HG02763 (cell line): ENCODE data around the gene SPEG.

ENCODE experiments used
- ATAC-seq: cut with Tn5 transposase; IDR thresholded peaks from one replicate; pipeline ENCODE4 v1.9.1; 2021; ENCODE audit warnings: mild to moderate bottlenecking, moderate library complexity; ENCODE audit not compliant: unreplicated experiment

The SPEG gene

DNA sequence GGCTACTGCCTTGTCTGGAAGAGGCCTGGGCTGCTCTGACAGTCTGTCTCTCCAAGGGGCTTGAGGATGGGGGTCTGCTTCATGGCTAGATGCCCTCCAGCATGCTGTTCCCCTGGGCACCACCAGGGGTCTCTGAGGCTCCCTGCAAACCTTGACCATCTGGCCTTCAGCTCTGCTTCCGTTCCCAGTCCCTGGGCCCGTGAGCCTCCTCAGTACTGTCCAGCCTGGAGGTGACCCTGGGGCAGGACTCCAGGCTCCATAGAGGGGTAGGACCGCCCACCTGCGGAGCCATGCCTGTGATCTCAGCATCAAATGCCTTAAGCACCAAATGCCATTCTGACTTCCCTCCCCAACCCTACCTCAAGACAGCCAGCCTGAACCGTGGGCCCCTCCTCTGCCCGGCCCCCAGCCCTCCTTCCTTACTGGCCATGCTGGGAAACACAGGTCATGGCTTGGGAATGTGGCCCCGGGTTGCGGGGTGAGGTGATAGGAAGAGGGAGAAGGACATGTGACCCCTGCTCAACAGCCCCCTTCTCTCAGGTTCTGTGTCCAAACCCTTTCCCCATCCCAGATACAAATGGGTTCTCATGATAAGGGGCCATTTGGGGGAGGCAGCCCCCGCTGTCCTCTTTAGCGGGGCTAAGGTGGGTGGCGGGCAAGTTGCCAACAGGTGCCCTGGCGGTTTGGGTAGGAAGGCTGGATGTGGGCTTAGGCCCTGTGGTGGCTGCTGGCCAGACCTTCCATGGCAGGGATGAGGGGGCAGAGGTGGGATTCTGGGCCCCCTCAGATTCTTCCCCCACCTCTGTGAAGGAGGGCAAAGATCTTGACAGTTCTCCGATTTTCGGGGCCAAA, 25.0 kb downstream of the SPEG start:
- peak; percentile 70 for ATAC-seq

DNA sequence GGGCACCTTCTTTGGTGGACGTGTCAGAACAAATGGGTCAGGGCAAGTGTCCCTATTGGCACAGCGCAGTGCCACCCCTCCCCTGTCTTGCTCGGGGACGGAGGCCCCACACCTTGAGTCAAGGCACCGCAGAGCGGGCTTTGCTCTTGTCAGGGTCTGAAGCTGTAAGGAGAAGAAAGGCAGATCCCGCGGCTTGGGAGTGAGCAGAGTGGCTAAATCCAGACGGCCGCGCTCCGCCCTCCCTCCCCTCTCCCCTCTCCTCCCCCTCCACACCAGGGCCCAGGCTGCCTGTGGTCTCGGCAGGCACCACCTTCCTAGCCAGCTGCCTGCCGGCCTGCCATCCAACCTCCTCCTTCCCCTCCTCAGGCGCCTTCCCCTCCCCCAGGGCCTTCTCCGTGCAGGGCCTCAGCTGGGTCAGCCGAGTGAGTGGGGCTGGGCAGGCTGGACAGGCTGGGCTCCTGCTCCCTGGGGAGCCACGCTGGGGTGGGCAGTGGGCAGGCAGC, 25.8 kb downstream of the SPEG start:
- no peak for ATAC-seq

DNA sequence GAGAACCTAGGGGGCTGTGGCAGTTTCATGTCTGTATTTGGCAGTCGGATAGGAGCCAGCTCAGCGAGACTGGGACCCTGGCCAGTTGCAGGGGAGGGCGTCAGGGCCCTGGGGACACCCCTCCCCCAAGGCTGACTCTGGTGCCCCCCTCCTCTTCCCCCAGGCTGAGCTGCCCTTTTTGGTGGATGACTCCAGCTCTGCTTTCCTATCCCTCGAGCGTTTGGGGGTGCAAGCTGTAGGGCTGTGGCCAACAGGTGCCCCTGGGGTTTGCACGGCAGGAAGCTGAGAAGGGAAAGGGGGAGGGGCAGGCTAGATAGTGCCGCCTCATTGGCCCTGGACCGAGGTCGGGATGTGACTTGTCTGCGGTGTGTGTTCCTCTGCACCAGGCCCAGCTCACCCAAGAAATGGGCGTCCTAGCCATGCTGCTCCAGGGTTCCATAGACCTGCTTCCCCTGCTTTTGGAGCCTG, 26.4 kb downstream of the SPEG start:
- no peak for ATAC-seq

DNA sequence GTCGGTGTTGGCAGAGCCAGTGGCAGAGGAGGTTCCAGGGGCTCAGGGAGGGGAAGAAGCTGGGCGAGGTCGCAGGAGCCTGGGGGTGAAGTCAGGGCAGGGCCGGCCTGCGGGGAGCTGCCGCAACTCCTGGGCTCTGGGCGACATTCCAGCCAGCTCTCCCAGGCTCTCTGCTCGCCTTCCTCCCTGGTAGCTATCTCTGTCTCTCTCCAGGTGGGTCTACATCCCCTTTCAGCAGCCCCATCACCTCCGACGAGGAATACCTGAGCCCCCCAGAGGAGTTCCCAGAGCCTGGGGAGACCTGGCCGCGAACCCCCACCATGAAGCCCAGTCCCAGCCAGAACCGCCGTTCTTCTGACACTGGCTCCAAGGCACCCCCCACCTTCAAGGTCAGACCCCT, 27.0 kb downstream of the SPEG start:
- ATAC-seq: no peak

DNA sequence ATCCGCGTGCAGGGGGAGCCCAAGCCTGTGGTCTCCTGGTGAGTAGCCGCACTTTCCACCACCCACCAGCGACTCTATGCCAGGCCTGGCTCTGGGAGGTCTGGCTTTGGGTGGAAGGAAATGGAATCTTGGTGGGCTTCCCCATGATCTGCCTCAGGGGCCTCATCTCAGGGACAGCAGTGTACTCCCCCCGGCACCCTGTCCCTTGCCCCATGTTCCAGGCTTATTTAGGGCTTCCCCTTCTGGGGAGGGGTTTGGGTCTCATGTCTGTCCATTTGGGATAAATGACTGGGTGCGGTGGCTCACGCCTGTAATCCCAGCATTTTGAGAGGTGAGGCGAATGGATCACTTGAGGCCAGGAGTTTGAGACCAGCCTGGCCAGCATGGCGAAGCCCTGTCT, 27.7 kb downstream of the SPEG start:
- ATAC-seq: no peak

DNA sequence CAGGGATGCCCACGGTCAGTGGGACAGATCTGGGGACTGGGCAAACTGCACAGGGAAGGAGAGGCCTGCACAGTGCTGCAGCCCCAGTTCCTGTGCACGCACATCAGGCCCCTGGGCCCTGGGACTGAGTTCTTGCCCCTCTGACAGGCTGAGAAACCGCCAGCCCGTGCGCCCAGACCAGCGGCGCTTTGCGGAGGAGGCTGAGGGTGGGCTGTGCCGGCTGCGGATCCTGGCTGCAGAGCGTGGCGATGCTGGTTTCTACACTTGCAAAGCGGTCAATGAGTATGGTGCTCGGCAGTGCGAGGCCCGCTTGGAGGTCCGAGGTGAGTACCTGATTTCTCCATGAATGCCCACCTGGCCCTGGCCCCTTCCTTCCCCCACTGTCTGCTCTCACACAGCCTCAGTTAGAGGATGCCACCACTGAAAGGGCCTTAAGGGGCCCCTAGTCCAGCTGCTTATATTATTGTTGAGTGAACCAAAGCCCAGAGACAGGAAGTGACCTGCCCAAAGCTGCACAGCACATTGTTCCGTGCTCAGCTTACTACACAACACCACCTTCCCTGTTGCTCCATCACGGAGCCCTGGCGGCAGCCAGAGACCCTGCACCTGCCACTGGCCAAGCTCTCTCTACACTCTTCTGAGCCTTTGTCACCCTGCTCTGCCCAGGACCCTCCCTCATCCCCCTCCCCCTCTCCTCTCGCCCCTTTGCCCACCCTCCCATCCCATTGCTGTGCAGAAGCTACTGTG, 29.8 kb downstream of the SPEG start:
- no peak for ATAC-seq

DNA sequence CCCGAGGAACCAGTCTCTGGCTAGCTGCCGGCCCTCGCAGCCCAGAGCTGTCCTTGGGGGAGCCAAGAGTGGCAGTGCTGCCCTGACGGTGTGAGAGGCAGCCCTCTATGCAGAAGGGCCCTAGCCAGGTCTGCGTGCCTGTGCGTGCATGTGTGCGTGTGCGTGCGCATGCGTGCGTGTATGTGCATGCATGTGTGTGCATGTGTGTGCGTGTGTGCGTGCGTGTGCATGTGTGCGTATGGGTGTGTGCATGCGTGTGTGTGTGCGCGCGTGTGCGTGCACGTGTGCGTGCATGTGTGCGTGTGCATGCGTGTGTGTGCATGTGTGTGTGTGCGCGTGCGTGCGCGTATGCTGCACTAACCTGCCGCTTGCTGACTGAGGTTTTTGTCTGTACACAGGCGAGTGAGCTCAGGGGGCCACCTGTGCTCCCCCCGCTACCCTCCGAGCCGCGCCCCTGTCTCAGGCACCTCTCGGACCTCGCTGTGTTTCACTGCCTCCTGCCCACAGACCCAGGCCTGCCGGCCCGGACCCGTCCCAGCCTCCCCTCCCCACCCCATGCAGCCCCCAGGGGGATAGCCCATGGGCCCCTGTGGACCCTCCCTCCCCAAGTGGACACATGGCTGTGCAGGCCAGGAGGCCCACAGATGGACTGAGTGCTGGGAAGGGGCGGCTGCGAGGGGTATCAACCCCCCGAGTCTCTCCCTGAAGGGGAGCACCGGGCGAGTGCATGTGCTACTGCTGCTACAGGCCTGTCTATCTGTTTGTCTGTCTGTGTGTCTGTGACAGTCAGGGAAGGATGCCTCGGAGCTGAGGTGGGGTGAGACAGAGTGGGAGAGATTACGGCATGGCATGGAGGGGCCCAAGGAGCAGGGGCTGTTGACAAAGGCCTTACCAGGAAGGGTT, 31.3 kb downstream of the SPEG start:
- ATAC-seq: no peak

DNA sequence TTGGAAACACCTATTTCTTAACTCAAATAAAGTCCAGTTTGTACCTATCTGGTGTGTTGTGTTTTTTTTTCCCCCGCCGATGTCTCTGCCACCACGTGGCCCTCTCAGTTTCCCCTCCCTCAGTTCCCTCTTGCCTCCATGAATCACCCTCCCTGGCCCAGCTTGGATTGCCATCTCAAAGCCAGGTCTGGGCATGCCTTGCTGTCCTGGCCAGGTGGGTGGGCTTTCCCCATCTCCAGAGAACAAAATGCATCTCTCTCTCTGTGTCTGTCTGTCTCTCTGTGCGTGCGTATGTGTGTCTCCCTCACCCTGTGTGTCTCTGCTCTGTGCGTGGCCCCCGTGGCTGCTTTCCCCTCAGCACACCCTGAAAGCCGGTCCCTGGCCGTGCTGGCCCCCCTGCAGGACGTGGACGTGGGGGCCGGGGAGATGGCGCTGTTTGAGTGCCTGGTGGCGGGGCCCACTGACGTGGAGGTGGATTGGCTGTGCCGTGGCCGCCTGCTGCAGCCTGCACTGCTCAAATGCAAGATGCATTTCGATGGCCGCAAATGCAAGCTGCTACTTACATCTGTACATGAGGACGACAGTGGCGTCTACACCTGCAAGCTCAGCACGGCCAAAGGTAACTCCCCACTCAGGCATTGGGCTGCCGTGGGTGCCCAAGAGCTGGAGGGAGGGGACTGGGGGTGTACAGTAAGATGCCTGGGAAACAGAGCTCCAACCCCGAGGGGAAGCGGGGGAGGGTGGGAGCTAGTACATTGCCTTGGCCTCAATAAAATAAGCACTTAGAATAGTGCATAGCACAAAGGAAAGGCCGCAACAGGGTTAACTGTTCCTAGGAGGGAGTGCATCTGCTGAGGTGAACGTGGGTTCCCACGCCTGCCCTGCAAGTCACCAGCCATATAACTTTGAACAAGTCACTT, 32.4 kb downstream of the SPEG start:
- no peak for ATAC-seq

DNA sequence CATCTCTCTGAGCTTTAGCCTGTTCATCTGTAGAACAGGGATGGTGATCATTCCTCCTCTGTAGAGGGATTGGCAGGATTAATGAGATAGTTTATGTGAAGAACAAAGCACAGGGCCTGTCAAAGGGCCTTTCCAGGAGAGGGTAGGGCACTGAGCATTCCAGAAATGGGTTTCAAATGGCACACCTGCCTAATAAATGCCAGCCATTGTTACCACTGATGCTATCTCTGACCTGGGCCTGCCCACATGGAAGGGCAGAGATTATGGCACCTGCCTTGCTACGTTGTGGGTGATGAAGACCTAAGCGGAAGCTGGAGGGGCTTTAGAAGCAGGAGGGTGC, 33.1 kb downstream of the SPEG start:
- no peak for ATAC-seq

DNA sequence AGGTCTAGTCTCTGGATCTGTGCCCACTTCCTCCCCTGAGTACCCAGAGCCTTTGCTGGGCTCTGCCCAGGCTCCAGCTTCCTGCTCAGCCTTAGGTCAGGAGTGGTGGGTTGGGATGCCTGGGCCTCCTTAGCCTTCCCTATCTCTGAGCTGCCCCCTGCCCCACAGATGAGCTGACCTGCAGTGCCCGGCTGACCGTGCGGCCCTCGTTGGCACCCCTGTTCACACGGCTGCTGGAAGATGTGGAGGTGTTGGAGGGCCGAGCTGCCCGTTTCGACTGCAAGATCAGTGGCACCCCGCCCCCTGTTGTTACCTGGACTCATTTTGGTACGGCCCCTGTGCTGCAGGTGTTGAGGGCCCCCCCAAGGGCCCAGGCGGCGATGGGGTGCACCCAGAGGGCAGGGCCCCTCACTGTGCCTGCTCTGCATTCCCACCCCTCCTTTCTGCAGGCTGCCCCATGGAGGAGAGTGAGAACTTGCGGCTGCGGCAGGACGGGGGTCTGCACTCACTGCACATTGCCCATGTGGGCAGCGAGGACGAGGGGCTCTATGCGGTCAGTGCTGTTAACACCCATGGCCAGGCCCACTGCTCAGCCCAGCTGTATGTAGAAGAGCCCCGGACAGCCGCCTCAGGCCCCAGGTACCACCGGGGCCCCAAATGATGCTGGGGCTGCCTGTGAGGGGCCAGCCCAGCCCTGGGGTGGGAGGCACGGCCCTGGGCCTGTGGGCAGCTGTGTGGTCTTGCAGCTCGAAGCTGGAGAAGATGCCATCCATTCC, 34.0 kb downstream of the SPEG start:
- no peak for ATAC-seq

DNA sequence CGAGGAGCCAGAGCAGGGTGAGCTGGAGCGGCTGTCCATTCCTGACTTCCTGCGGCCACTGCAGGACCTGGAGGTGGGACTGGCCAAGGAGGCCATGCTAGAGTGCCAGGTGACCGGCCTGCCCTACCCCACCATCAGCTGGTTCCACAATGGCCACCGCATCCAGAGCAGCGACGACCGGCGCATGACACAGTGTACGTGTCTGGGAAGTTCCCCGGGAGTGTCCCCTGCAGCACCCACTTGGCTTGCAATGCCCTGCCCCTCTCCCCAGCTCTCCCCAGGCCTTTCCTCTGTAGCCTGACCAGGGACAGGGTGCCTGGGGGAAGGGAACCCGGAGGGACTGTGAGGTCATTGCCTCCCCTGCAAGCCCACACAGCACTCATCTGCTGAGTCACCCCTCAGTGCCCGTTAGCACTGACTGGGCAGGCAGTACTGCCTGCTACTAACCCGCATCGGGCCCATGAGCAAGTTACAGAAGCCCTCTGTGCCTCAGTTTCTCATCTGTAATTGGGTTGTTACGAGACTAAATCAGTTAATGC, 34.6 kb downstream of the SPEG start:
- ATAC-seq: no peak

DNA sequence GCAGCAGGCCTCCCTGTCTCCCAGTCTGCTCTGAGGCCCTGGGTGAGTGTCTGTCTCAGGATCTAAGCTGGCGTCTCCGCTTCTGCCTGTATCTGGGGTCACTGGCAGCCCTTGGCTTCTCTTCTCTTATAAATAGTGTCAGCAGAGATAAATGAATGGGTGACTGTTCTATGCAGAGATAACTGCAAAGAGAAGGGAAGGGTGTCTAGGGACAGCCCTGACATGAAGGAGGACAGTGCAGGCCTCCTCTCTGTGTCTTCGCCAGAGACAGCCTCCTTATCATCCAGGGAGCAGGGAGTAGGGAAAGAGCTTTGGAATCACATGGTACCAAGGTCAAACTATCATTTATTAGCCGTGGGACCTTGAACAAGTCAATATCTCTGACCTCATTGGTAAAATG, 35.8 kb downstream of the SPEG start:
- ATAC-seq: no peak

DNA sequence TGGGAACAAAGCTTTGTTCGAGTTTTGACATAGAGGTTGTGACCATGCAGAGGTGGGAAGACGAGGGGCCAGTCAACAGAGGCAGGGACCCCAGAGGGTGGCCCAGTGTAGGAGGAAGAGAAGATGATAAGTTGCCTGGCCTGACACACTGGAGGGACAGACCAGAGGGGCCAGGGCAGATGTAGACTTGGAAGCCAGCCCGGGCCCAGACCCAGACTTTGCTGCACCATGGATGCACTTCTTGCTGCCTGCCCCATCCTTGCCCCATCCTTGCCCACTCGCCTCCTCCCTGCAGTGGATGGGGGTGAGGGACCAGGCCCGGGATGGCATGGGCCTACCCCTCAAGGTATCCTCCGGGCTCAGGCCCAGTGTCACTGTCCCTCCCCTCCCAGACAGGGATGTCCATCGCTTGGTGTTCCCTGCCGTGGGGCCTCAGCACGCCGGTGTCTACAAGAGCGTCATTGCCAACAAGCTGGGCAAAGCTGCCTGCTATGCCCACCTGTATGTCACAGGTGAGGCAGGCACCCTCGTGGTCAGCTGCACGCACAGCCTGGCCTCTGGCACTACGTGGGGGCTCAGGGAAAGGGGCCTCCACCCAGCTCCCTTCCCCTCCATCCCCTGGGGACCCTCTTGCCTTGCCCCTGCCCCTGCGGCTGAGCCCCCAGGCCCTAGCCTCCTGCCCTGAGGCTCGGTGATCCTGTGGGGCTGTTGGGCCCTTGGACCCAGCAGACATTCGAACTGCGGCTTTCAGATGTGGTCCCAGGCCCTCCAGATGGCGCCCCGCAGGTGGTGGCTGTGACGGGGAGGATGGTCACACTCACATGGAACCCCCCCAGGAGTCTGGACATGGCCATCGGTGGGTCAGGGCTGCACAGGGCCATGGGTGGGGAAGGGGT, 37.1 kb downstream of the SPEG start:
- no peak for ATAC-seq

DNA sequence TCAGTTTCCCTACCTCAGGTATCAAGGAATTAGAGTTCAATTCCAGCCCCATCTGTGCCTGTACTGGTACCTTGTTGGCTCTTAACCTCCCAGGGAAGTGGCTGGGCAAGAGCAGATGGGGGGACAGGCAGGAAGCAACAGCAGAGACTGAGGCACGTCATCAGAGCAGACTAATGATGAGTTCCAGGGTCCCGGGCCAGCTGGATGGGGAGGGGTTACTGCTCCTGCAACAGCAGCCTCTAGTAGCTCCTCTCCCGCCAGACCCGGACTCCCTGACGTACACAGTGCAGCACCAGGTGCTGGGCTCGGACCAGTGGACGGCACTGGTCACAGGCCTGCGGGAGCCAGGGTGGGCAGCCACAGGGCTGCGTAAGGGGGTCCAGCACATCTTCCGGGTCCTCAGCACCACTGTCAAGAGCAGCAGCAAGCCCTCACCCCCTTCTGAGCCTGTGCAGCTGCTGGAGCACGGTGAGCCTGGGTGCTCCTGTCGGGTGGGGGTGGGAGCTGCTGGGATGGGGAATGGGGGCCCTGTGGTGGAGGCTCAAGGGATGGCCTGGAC, 38.1 kb downstream of the SPEG start:
- ATAC-seq: no peak

DNA sequence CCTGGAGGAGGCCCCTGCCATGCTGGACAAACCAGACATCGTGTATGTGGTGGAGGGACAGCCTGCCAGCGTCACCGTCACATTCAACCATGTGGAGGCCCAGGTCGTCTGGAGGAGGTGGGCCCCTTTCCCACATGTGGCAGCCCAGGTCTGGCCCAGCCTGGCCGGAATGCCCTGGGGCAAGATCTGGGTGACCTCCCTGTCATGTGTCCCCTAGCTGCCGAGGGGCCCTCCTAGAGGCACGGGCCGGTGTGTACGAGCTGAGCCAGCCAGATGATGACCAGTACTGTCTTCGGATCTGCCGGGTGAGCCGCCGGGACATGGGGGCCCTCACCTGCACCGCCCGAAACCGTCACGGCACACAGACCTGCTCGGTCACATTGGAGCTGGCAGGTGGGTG, 38.9 kb downstream of the SPEG start:
- ATAC-seq: no peak

DNA sequence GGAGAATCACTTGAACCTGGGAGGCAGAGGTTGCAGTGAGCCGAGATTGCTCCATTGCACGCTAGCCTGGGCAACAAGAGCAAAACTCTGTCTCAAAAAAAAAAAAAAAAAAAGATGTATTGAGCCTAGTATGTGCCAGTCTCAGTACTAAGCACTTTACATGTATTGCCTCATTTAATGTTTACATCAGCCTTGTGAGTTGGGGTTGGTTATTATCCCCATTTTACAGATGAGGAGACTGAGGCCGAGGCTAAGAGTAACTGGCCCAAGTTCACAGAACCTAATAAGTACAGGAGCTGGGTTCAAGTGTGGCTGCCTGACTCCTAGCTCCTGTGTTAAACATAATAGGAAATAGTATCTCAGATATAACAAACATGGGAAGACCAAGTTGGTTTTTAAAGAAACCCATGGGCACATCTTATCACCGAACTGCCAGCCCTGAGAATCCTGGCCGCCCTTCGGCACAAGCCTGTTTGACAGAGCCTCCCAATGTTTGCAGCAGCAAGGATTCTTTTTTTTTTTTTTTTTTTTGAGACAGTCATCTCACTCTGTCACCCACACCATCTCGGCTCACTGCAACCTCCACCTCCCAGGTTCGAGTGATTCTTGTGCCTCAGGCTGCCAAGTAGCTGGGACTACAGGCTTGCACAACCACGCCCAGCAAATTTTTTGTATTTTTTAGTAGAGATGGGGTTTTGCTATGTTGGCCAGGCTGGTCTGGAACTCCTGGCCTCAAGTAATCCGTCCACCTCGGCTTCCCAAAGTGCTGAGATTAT, 39.8 kb downstream of the SPEG start:
- no peak for ATAC-seq

DNA sequence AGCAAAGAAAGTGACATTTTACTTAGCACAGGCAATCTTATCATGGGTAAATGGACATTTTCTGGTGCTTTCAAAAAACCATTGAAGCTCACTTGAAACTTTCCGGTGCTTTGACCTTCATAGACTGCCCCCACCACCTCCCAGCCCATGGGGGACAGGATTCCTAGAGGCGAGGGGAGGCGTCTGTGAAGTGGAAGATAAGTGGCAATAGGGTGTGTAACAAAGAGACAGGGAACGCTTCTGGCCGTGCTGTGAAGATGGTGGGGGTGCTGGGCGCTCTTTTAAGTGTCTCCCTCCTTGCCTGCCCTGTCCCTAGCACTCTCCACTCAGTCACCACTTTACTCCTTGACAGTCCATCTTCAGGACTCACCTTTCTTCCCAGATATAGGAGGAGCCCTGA, 40.6 kb downstream of the SPEG start:
- no peak for ATAC-seq
